CD14-positive monocyte (primary cell): ENCODE measurements around the gene DLK2. TPM values are rescaled to one million over a fixed set of nuclear protein-coding genes. Genes with fewer than 3 reads are reported as not detected.
"Not testable (repeated sequence)": the region's sequence is repeated elsewhere in the genome, so short reads cannot be mapped to it uniquely, and the experiment has no call there.

Experiments used
- DNase-seq, 3 donors: peaks; one replicate each; pipeline ENCODE4 v3.0.0-alpha.2; 2011 to 2022
- H2AFZ ChIP-seq: 2 replicates; pipeline ENCODE4 v1.6.0; 2012; ENCODE audit warnings: mild to moderate bottlenecking, low read depth, low read length, inconsistent platforms; ENCODE audit not compliant: insufficient read depth, poor library complexity, severe bottlenecking
- H3K27ac ChIP-seq, 2 donors: 1 replicate in 1 of 2; 2 replicates in 1 of 2; pipeline ENCODE4 v1.5.1; 2012 to 2013; ENCODE audit warnings: low read length in 2 of 2, control low read depth in 1 of 2, inconsistent platforms in 1 of 2, low read depth in 1 of 2, mild to moderate bottlenecking in 1 of 2
- H3K27me3 ChIP-seq, 2 donors: one replicate each; pipeline versions ENCODE4 v1.6.0 to v1.6.1; 2011 to 2013; ENCODE audit warnings: low read length in 2 of 2; ENCODE audit not compliant: control insufficient read depth in 2 of 2, insufficient read depth in 2 of 2
- H3K36me3 ChIP-seq, 2 donors: replicated peaks in 1 of 2; 1 replicate in 1 of 2; 2 replicates in 1 of 2; pipeline versions ENCODE4 v1.5.1 to v1.6.1; 2012 to 2013; ENCODE audit warnings: low read length in 2 of 2, control low read depth in 1 of 2, inconsistent platforms in 1 of 2, mild to moderate bottlenecking in 1 of 2; ENCODE audit not compliant: insufficient read depth in 2 of 2, control insufficient read depth in 1 of 2
- H3K4me1 ChIP-seq, 2 donors: 1 replicate in 1 of 2; 2 replicates in 1 of 2; pipeline versions ENCODE4 v1.5.1 to v1.6.1; 2012 to 2013; ENCODE audit warnings: low read length in 2 of 2, control low read depth in 1 of 2, inconsistent platforms in 1 of 2, mild to moderate bottlenecking in 1 of 2, moderate library complexity in 1 of 2; ENCODE audit not compliant: insufficient read depth in 2 of 2, control insufficient read depth in 1 of 2
- H3K4me2 ChIP-seq: replicated peaks from 2 replicates; pipeline ENCODE3; 2012; ENCODE audit warnings: low read length, moderate library complexity, mild to moderate bottlenecking; ENCODE audit not compliant: poor library complexity, severe bottlenecking; ENCODE audit errors: extremely low read depth
- H3K4me3 ChIP-seq, 3 experiments: fragments of 200-600 bp in 1 of 3; sonication (generic) in 1 of 3; replicated peaks in 1 of 3; 1 replicate in 2 of 3; 2 replicates in 1 of 3; pipeline ENCODE4 v1.5.1; 2011 to 2013; ENCODE audit warnings: low read length in 3 of 3, mild to moderate bottlenecking in 3 of 3, control low read depth in 2 of 3, low read depth in 2 of 3, inconsistent platforms in 1 of 3, moderate library complexity in 1 of 3
- H3K79me2 ChIP-seq: 2 replicates; pipeline ENCODE4 v1.6.0; 2012; ENCODE audit warnings: mild to moderate bottlenecking, control low read depth, inconsistent platforms, low read length, moderate library complexity; ENCODE audit not compliant: insufficient read depth
- H3K9ac ChIP-seq: 2 replicates; pipeline ENCODE4 v1.6.0; 2017; ENCODE audit warnings: low read length, mild to moderate bottlenecking; ENCODE audit not compliant: insufficient read depth, poor library complexity, severe bottlenecking
- H3K9me3 ChIP-seq, 2 donors: replicated peaks in 1 of 2; 1 replicate in 1 of 2; 2 replicates in 1 of 2; pipeline versions ENCODE4 v1.5.1 to v1.6.1; 2012 to 2013; ENCODE audit warnings: low read length in 2 of 2, control low read depth in 1 of 2; ENCODE audit not compliant: control insufficient read depth in 1 of 2, insufficient read depth in 1 of 2
- H4K20me1 ChIP-seq: 2 replicates; pipeline ENCODE4 v1.6.0; 2012; ENCODE audit warnings: mild to moderate bottlenecking, low read length, control low read depth, moderate library complexity; ENCODE audit not compliant: insufficient read depth
- H3K27ac Mint-ChIP-seq, 7 donors: one replicate each; pipeline ENCODE4 v1.8.0; 2020; ENCODE audit warnings: mild to moderate bottlenecking in 7 of 7, mixed read lengths in 7 of 7, moderate library complexity in 6 of 7, inconsistent platforms in 2 of 7
- H3K27me3 Mint-ChIP-seq, 3 donors: one replicate each; pipeline ENCODE4 v1.8.0; 2021 to 2022; ENCODE audit warnings: low read depth in 3 of 3, mild to moderate bottlenecking in 3 of 3, mixed read lengths in 3 of 3, moderate library complexity in 3 of 3, inconsistent platforms in 1 of 3
- H3K36me3 Mint-ChIP-seq, 2 donors: one replicate each; pipeline ENCODE4 v1.8.0; 2020; ENCODE audit warnings: mixed read lengths in 2 of 2, inconsistent platforms in 1 of 2, mild to moderate bottlenecking in 1 of 2
- H3K4me1 Mint-ChIP-seq: one replicate; pipeline ENCODE4 v1.8.0; 2020; ENCODE audit warnings: mild to moderate bottlenecking, mixed read lengths
- H3K4me3 Mint-ChIP-seq, 2 donors: one replicate each; pipeline ENCODE4 v1.8.0; 2020; ENCODE audit warnings: mild to moderate bottlenecking in 2 of 2, mixed read lengths in 2 of 2, moderate library complexity in 1 of 2
- H3K9me3 Mint-ChIP-seq, 7 donors: one replicate each; pipeline ENCODE4 v1.8.0; 2020 to 2022; ENCODE audit warnings: mixed read lengths in 7 of 7, mild to moderate bottlenecking in 6 of 7, moderate library complexity in 6 of 7, inconsistent platforms in 2 of 7
- CTCF ChIP-seq: fragments of 200-600 bp; IDR thresholded peaks from one replicate; pipeline ENCODE4 v1.8.0; 2022; ENCODE audit warnings: antibody characterized with exemption, mild to moderate bottlenecking
- WGBS: methylation state at CpG from one replicate; pipeline ENCODE4 v1.1.5; 2013; ENCODE audit warnings: missing lambda C conversion rate; ENCODE audit not compliant: insufficient coverage; 5-methylcytosine and 5-hydroxymethylcytosine counted together
- intact Hi-C, 2 donors: fragments of 100-400 bp; cut with micrococcal nuclease; formaldehyde crosslinking; loops; one replicate each; pipeline versions ENCODE4 v1.15.0 to v1.15.1; 2023
- polyA plus RNA-seq, 3 donors: library from polyadenylated mRNA; depleted of rRNA in 1 of 3; unstranded in 2 of 3; stranded (reverse) in 1 of 3; fragments of 300-500 nt in 2 of 3; fragments of >200 nt in 1 of 3; fragmentation: Illumina TruSeq in 2 of 3; gene quantifications; 1 replicate in 2 of 3; 2 replicates in 1 of 3; pipeline ENCODE4 v1.2.3, GENCODE V29; 2012 to 2021

The DLK2 gene
- polyA plus RNA-seq, 3 donors: 0.08 TPM; not detected in 2

GRCh38 chr6:43459535-43459934, 4.2 kb upstream of the DLK2 start:
- Histone ChIP-seq H3K4me2 (no peak overlapping the region), H3K27ac (no peak overlapping the region), H3K4me3 (no peak overlapping the region), H3K4me1 (peaks cover 12 to 16% of the 10 kb centered on the region in 2 donors), H3K9ac (no peak overlapping the region), H4K20me1 (no peaks in the 10 kb centered on the region), H3K36me3 (no peaks in the 10 kb centered on the region), H3K79me2 (no peaks in the 10 kb centered on the region), H2AFZ (no peak overlapping the region), H3K27me3 (peaks cover 17 to 40% of the 10 kb centered on the region in 2 donors), H3K9me3 (no peaks in the 10 kb centered on the region)
- no peak for DNase-seq
- no CpG with 5 or more reads among the region's 1 CpG for WGBS
- Mint-ChIP-seq H3K27me3 (peaks cover 56 to 67% (median 57%) of the 10 kb centered on the region in 3 donors), H3K27ac (no peak overlapping the region), H3K4me1 (peaks cover 7% of the 10 kb centered on the region), H3K4me3 (no peak overlapping the region), H3K9me3 (peaks cover 0 to 28% (median 7%) of the 10 kb centered on the region in 7 donors), H3K36me3 (peaks cover 2 to 9% of the 10 kb centered on the region in 2 donors)
- intact Hi-C loops: no loop called here
- TF ChIP-seq CTCF: no peak

- Mint-ChIP-seq H3K9me3 (peaks cover 0 to 25% (median 8%) of the 10 kb centered on the region in 7 donors), H3K27me3 (peaks cover 55 to 63% (median 56%) of the 10 kb centered on the region in 3 donors), H3K36me3 (peaks cover 14 to 17% of the 10 kb centered on the region in 2 donors), H3K4me1 (peaks cover 14% of the 10 kb centered on the region)
- Histone ChIP-seq H3K27me3 (peaks cover 17 to 37% of the 10 kb centered on the region in 2 donors), H3K4me1 (peaks cover 12 to 20% of the 10 kb centered on the region in 2 donors)
- H3K4me3 Mint-ChIP-seq, H3K27ac ChIP-seq, H2AFZ ChIP-seq, H3K4me2 ChIP-seq, H4K20me1 ChIP-seq, H3K36me3 ChIP-seq, H3K9ac ChIP-seq, H3K27ac Mint-ChIP-seq, H3K4me3 ChIP-seq, intact Hi-C loops, H3K9me3 ChIP-seq, H3K79me2 ChIP-seq, DNase-seq: not testable (repeated sequence)
- WGBS: 96% methylated on average over 8 of the region's 15 CpGs
Observed at GRCh38 chr6:43458154-43458553, 2.8 kb upstream of the DLK2 start.
